Type B pancreatic cell (in vitro differentiated cells): ENCODE results near the gene ALX3. TPM values are rescaled to one million over a fixed set of nuclear protein-coding genes. Genes with fewer than 3 reads are reported as not detected.

Experiments
- DNase-seq: peaks from one replicate; pipeline ENCODE4 v3.0.0; 2021; ENCODE audit warnings: mixed read lengths; ENCODE audit not compliant: unreplicated experiment; ENCODE audit errors: extremely low spot score
- H3K27ac Mint-ChIP-seq: 2 replicates; pipeline ENCODE4 v1.8.0; 2021; ENCODE audit warnings: mild to moderate bottlenecking, mixed read lengths
- H3K27me3 Mint-ChIP-seq: 2 replicates; pipeline ENCODE4 v1.8.0; 2021; ENCODE audit warnings: mixed read lengths
- H3K36me3 Mint-ChIP-seq: 2 replicates; pipeline ENCODE4 v1.8.0; 2021; ENCODE audit warnings: mixed read lengths
- H3K4me1 Mint-ChIP-seq: one replicate; pipeline ENCODE4 v1.8.0; 2021; ENCODE audit warnings: mixed read lengths; ENCODE audit not compliant: unreplicated experiment
- H3K4me3 Mint-ChIP-seq: 2 replicates; pipeline ENCODE4 v1.8.0; 2021; ENCODE audit warnings: mild to moderate bottlenecking, mixed read lengths
- H3K9me3 Mint-ChIP-seq: 2 replicates; pipeline ENCODE4 v1.8.0; 2021; ENCODE audit warnings: mixed read lengths
- CTCF ChIP-seq: fragments of 200-600 bp; sonication (generic); conservative IDR thresholded peaks from 2 replicates; pipeline ENCODE4 v1.5.0; 2021; ENCODE audit warnings: antibody characterized with exemption, mild to moderate bottlenecking
- total RNA-seq: library from RNA; stranded (reverse); gene quantifications from 2 replicates; pipeline ENCODE4 v1.2.1, GENCODE V29; 2021; ENCODE audit warnings: low replicate concordance

The ALX3 gene
- total RNA-seq, 1 donor from 2014 or later, result 19.8 TPM

- Mint-ChIP-seq H3K9me3 (no peaks in the 10 kb centered on the region), H3K4me3 (no peak overlapping the region), H3K27ac (no peak overlapping the region), H3K27me3 (peaks cover 23% of the 10 kb centered on the region), H3K36me3 (peaks cover 22% of the 10 kb centered on the region), H3K4me1 (peaks cover 45% of the 10 kb centered on the region)
- no peak for DNase-seq
- TF ChIP-seq CTCF, result no peak
Measured at GRCh38 chr1:110061341-110061740, 9.1 kb downstream of the ALX3 start.

DNA sequence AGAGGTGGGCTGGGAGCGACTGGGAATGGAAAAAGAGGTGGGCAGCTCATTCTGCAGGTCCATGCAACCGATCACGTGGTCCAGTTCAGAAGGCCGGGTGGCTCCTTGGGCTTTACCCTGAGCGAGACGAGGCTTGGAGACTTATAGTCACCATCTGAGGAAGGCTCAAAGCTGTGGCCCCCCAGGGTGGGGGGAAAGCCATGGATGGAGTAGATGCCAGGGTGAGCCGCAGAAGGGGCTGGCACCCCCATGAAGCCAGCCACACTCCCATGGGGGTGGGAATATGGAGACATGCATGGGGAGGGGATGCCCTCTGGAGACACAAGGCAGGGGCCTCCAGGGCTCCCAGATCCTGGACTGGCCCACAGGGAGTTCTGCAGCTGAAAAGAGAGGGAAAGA lies 9.8 kb downstream of the ALX3 start:
- no peak for DNase-seq

DNA sequence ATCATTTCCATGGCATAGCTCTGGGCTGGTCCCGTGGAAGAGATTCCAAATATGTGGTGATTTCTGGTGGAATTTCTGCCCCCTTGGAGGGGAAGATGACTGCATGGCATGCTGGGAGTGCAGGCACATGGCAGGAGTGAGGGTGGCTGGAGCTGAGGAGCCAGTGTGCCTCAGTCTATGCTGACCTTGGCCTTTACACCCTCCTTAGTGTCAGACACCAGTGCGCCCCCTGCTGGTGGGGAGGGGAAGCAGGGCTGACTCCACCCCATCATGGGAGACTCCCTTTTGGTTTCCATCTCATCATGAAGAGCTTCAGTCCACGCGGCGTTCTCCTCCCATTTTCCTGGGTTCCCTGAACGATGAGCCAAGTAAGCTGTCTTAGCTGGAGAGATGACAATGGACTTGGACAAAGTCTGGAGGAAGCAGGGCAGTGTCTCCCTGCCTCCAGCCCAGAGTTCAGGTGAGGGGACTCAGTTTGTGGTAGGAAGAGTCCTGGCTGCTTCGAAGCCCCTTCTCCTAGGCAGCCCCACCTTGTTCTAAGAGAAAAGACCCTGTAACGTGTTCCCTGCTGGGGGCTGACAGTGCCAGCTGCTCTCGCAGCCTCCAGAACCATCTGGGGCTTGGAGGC lies 10.3 kb downstream of the ALX3 start:
- Mint-ChIP-seq H3K36me3 (peaks cover 31% of the 10 kb centered on the region), H3K4me1 (peaks cover 50% of the 10 kb centered on the region), H3K27ac (no peak overlapping the region), H3K4me3 (no peak overlapping the region), H3K27me3 (peaks cover 11% of the 10 kb centered on the region), H3K9me3 (no peaks in the 10 kb centered on the region)
- peak; percentile 82 for TF ChIP-seq CTCF
- DNase-seq, result no peak

More for the DNA sequence above, 9.8 kb downstream of the ALX3 start:
- Mint-ChIP-seq H3K4me3 (no peak overlapping the region), H3K4me1 (peaks cover 47% of the 10 kb centered on the region), H3K27ac (no peak overlapping the region), H3K36me3 (peaks cover 26% of the 10 kb centered on the region), H3K27me3 (peaks cover 17% of the 10 kb centered on the region), H3K9me3 (no peaks in the 10 kb centered on the region)
- no peak for TF ChIP-seq CTCF

DNA sequence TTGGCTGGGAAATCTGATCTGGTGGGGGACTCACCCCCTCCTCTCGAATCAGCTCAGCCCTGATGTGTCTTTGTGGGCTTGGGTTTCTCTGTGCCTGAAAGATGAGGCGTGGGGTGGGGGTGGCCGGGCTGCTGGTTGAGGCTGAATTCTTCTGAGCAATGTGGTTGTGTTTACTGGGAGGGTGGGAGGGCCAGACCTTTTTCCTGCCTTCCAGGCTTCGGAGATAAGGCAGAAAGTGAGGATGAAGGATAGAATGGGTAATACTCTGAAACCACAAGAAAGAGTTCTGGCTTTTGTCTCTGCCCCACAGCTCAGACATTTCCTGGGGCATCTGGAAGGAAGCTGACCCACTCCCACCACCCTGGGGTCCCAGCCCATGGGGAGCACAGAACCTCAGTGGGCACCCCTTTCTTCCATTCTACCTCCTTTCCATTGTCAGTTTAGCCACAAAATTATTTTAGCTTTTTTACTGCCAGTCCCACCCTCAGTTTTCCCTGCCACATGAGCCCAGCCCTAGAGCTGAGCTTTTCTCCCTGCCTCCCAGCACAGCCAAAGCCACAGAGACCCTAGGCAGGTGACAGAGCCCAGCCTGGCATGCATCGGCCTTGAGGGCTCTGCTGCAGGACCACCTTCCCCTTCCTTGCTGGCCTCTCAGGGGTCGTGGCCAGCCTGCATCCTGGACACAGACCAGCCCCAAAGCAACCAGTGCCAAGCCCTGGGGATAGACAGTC lies 11.2 kb downstream of the ALX3 start:
- no peaks in the 10 kb centered on the region for H3K9me3 Mint-ChIP-seq
- H3K4me3 Mint-ChIP-seq, result peak overlapping the region; percentile 52
- peaks cover 32% of the 10 kb centered on the region for H3K36me3 Mint-ChIP-seq
- no peak for DNase-seq
- H3K27ac Mint-ChIP-seq, result peak overlapping the region; percentile 74
- no peak for TF ChIP-seq CTCF
- peaks cover 51% of the 10 kb centered on the region for H3K4me1 Mint-ChIP-seq
- H3K27me3 Mint-ChIP-seq, result peaks cover 3% of the 10 kb centered on the region

DNA sequence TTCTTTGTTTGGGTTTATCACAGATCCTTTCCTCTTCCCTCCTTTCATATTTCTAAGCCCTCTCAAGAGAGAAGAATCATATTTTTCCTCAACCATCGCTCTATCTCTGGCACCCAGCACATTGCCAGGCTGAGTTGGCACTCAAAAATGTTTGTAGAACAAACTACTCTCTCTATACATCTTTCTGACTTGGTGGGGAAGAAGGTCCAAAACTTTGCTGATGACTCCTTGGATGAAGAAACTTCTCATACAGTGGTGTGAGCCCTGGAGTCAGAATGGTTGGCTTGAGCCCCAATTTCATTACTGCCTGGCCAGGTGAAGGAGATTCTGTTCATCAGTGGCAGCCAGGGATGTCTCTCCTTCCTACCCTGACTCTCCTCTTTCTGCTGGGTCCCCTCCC lies 11.9 kb downstream of the ALX3 start:
- peaks cover under 1% of the 10 kb centered on the region for H3K27me3 Mint-ChIP-seq
- TF ChIP-seq CTCF, result no peak
- H3K4me1 Mint-ChIP-seq, result peaks cover 52% of the 10 kb centered on the region
- peak overlapping the region; percentile 28 for H3K27ac Mint-ChIP-seq
- H3K4me3 Mint-ChIP-seq, result peak overlapping the region; percentile 42
- no peak for DNase-seq
- peaks cover 34% of the 10 kb centered on the region for H3K36me3 Mint-ChIP-seq
- no peaks in the 10 kb centered on the region for H3K9me3 Mint-ChIP-seq
